Endothelial cell (in vitro differentiated cells): ENCODE results near the gene MGST2. TPM values are rescaled to one million over a fixed set of nuclear protein-coding genes. Genes with fewer than 3 reads are reported as not detected.
A peak's percentile ranks its signal among the peaks of the same experiment; 100 is the strongest.

Source experiments
- DNase-seq: peaks from one replicate; pipeline ENCODE4 v3.0.0; 2021; ENCODE audit warnings: low spot score
- H3K27ac Mint-ChIP-seq: one replicate; pipeline ENCODE4 v1.8.0; 2021; ENCODE audit warnings: mixed read lengths, inconsistent platforms; ENCODE audit not compliant: unreplicated experiment
- H3K27me3 Mint-ChIP-seq: one replicate; pipeline ENCODE4 v1.8.0; 2021; ENCODE audit warnings: mild to moderate bottlenecking, moderate library complexity, mixed read lengths, inconsistent platforms; ENCODE audit not compliant: unreplicated experiment
- H3K36me3 Mint-ChIP-seq: one replicate; pipeline ENCODE4 v1.8.0; 2021; ENCODE audit warnings: mild to moderate bottlenecking, low read depth, mixed read lengths, inconsistent platforms; ENCODE audit not compliant: unreplicated experiment
- H3K4me1 Mint-ChIP-seq: one replicate; pipeline ENCODE4 v1.8.0; 2021; ENCODE audit warnings: mild to moderate bottlenecking, mixed read lengths, inconsistent platforms; ENCODE audit not compliant: unreplicated experiment
- H3K4me3 Mint-ChIP-seq: one replicate; pipeline ENCODE4 v1.8.0; 2021; ENCODE audit warnings: mild to moderate bottlenecking, mixed read lengths, inconsistent platforms; ENCODE audit not compliant: unreplicated experiment
- H3K9me3 Mint-ChIP-seq: one replicate; pipeline ENCODE4 v1.8.0; 2021; ENCODE audit warnings: mixed read lengths, inconsistent platforms; ENCODE audit not compliant: unreplicated experiment
- CTCF ChIP-seq: fragments of 200-600 bp; sonication (generic); IDR thresholded peaks from one replicate; pipeline ENCODE4 v1.5.0; 2021; ENCODE audit warnings: antibody characterized with exemption; ENCODE audit not compliant: unreplicated experiment
- total RNA-seq: library from RNA; stranded (reverse); fragmentation: NEBNext Ultra II Directional; extraction: Animal tissue kit (Norgen Biotek cat#: 25700); gene quantifications from one replicate; pipeline ENCODE4 v1.2.1, GENCODE V29; 2021; ENCODE audit not compliant: unreplicated experiment

MGST2 gene
- total RNA-seq, 1 donor from 2014 or later, result 98.3 TPM

GRCh38 chr4:139663561-139664138 lies 2.0 kb upstream of the MGST2 start:
- Mint-ChIP-seq H3K27ac (no peak overlapping the region), H3K4me1 (peaks cover 58% of the 10 kb centered on the region), H3K4me3 (no peak overlapping the region), H3K36me3 (peaks cover 8% of the 10 kb centered on the region), H3K9me3 (no peaks in the 10 kb centered on the region), H3K27me3 (peaks cover 6% of the 10 kb centered on the region)
- DNase-seq, result no peak
- TF ChIP-seq CTCF, result no peak

GRCh38 chr4:139664442-139664841 lies 1.2 kb upstream of the MGST2 start:
- Mint-ChIP-seq H3K4me3 (no peak overlapping the region), H3K4me1 (peaks cover 62% of the 10 kb centered on the region), H3K36me3 (peaks cover 14% of the 10 kb centered on the region), H3K27me3 (peaks cover 6% of the 10 kb centered on the region), H3K9me3 (no peaks in the 10 kb centered on the region), H3K27ac (no peak overlapping the region)
- DNase-seq, result no peak
- TF ChIP-seq CTCF, result no peak

DNA sequence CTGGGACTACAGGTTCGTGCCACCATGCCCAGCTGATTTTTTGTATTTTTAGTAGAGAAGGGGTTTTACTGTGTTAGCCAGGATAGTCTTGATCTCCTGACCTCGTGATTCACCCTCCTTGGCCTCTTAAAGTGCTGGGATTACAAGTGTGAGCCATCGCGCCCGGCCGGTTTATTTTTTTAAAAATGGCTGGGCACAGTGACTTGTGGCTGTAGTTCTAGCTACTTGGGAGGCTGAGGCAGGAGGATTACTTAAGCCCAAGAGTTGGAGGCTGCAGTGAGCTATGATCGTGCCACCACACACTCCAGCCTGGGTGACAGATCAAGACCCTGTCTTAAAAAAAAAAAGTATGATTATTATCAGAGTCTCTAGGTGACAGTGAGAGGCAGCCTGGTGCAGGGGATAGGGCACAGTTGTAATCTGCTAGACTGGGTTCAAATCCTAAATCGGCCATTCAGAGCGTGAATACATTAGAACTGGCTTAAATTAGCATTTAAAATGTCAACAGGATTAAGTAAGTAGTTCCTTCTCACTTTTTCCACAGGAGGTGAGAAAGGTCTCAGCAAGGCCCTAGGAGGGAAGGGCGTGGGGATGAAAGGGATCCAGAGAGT lies 435 bp upstream of the MGST2 start:
- peak overlapping the region; percentile 99 for H3K4me3 Mint-ChIP-seq
- DNase-seq, result no peak
- peaks cover 66% of the 10 kb centered on the region for H3K4me1 Mint-ChIP-seq
- H3K36me3 Mint-ChIP-seq, result peaks cover 22% of the 10 kb centered on the region
- H3K9me3 Mint-ChIP-seq, result no peaks in the 10 kb centered on the region
- peaks cover 10% of the 10 kb centered on the region for H3K27me3 Mint-ChIP-seq
- TF ChIP-seq CTCF, result no peak
- peak overlapping the region; percentile 100 for H3K27ac Mint-ChIP-seq

- Mint-ChIP-seq H3K4me1 (peaks cover 61% of the 10 kb centered on the region), H3K27ac (peak overlapping the region; percentile 100)
Observed at GRCh38 chr4:139666735-139667281, 1.2 kb downstream of the MGST2 start.

More at GRCh38 chr4:139666735-139667281, 1.2 kb downstream of the MGST2 start:
- Mint-ChIP-seq H3K4me3 (peak overlapping the region; percentile 99), H3K27me3 (peaks cover 11% of the 10 kb centered on the region), H3K9me3 (no peaks in the 10 kb centered on the region), H3K36me3 (peaks cover 24% of the 10 kb centered on the region)
- TF ChIP-seq CTCF, result no peak
- peak; percentile 41 for DNase-seq
